Measurements from ENCODE around the gene GLIS2.

Gene GLIS2

GRCh38 chr16:4315186-4316107, at the start of gene GLIS2:
Gene GLIS2, plus strand, starts transcription at chr16:4316067. Its CDS starts 16,214 bp downstream, at chr16:4332281.
- no peak for DNase-seq (ENCODE audit: low read depth)

DNA sequence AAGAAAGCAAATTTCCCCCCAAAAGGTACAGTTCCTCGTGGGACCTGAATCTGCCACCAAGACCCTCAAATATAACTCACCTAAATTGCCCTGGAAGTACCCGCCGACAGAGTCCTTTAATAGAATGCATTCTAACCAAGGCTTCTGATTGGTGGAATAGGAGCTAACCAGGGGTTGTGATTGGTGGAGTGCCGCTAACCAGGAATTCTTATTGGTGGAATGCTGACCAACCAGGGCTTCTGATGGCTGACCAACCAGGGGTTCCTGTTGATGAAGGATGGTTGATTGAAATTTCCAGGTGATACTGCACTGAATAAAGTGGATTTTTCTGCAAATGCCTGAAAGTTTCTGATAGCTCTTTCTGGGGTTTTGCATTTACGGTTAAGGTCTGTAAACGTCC, 49.5 kb upstream of the GLIS2 start:
- DNase-seq (ENCODE audit: low read depth) = no peak

GRCh38 chr16:4270091-4270490, 45.8 kb upstream of the GLIS2 start:
- DNase-seq (ENCODE audit: low read depth) = no peak

DNA sequence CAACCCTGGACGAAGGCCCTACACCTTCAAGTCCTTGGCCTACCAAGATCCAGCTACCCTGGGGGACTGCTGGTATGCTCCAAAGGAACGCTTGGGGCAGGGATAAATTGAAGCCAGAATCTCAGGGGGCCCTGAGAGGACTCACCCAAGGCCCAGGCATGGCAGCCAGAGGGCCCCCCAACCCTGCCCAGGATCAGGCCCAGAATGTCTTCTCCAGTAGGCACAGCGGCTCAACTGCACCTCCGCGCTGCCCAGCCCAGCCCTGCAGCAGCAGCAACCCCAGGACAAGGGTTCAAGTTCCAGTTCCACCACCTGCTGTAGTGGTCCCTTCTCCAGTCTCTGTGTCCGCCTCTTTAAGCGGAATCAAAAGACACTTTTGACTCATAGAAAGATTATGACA, 45.3 kb upstream of the GLIS2 start:
- no peak for DNase-seq (ENCODE audit: low read depth)

DNA sequence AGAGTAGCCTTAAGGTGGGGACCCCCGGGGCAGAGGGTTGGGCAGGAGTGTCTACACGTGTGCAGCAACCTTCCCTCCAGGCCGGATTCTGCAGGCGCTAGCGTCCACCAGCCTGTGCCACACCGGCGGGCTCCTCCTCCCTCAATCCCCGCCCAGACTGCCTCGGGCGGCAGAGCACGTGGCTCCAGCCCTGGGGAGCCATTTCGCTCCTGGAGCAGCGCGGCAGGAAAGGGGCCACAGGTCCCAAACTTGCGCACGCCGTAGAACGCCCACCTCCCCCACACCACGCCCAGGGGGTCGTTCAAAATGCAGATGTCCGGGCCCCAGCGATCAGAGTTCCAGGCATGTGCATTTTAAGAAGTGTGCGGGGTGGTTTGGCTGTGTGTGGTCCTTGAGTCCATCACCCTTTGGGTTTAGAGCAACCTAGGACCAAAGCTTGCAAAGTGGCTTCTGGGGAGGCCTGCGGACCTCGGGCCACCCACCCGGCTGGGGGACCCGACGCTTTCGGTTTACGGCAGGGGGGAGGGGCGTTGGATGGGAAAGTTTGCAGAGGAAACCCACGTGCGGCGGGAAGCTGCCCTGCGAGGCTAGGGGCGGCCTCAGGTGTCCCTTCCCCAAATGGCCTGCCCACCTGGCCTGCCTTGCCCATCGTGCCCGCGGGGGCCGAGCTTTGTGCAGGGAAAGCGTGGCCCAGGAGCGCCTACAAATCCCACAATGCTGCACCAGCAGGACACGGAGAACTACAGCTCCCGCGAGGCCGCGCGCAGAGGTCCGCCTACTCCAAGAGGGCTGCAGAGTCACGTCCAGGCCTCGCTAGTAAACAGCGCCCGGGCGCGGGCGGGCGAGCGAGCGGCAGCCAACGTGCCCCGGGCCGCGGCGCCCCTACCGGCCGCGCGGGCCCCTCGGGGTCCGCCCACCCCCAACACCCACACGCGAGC, 44.4 kb upstream of the GLIS2 start:
- peak; percentile 82 for DNase-seq (ENCODE audit: low read depth)

- peak; percentile 38 for DNase-seq (ENCODE audit: low read depth)
Observed at GRCh38 chr16:4272114-4272956, 43.5 kb upstream of the GLIS2 start.

DNA sequence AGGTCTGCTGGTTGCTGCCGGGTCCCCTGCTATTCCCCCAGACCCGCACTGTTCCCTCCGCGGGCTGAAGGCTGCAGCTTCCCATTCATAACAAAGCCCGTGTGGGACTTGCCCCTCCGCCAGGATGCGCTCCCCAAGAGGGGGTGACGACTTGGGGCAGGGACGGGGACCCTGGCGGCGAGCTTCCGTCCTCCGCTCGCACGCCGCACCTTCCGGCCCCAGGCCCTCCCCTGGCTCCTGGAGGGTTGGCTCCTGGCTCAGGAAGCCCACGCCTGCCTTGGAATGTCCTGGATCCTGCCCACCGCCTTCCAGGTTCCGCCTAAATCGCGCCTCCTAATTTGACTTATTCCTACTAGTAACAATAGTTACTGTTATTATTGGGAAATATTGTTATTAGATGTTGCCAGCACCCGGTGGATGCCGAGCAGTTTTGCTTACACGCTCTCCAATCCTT, 42.0 kb upstream of the GLIS2 start:
- DNase-seq (ENCODE audit: low read depth) = peak; percentile 39

- no peak for DNase-seq (ENCODE audit: low read depth)
Observed at GRCh38 chr16:4275861-4276260, 40.0 kb upstream of the GLIS2 start.

DNA sequence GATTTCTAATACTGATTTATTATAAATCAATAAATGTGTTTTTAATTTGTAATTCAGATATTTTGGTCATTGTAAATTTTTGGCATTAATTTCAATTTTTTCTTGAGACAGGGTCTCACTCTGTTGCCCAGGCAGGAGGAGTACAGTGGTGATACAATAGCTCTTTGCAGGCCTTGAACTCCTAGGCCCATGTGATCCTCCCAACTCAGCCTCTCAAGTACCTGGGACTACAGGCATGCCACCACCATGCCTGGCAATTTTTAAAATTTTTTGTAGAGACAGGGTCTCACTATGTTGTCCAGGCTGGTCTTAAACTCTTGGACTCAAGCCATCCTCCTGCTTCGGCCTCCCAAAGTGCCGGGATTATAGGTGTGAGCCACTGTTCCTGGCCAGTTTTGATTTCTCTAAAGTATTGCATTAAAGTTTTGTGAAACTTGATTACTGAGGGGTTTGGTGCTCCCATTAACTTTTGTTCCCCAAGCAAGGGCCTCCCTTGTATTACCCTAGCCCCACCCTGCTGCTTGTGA, 37.8 kb upstream of the GLIS2 start:
- DNase-seq (ENCODE audit: low read depth) = no peak

DNA sequence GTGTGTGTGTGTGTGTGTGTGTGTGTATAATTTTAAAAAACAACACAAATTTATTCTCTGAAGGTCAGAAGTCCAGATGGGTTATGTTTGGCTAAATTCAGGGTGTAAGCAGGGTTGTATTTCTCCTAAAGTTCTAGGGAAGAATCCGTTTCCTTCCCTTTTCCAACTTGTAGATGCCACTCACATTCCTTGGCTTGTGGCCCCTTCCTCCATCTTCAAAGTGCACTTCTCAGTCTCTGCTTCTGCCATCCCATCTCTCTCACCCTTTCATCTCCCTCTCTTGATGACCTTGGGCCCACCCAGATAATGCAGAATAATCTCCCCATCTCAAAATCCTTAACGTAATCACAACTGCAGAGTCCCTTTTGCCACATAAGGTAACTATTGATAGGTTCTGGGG, 35.2 kb upstream of the GLIS2 start:
- no peak for DNase-seq (ENCODE audit: low read depth)

DNA sequence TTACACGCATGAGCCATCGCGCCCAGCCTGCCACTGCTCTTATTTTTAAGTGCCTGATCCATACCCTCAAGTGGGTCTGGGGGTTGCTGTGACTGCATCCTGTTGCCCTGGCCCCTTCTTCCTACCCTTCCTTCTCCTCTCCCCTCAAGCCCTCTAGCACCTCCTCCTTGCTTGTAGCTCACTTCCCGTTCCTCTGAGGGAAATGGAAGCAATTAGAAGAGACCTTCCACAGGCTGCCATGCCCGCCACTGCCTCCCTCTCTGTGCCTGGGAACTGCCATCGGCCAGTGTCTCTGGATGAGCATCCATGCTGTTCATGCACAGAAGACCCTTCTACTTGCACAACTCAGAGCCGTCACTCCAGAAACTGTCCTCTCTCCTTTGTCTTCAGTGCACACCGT, 32.4 kb upstream of the GLIS2 start:
- no peak for DNase-seq (ENCODE audit: low read depth)

DNA sequence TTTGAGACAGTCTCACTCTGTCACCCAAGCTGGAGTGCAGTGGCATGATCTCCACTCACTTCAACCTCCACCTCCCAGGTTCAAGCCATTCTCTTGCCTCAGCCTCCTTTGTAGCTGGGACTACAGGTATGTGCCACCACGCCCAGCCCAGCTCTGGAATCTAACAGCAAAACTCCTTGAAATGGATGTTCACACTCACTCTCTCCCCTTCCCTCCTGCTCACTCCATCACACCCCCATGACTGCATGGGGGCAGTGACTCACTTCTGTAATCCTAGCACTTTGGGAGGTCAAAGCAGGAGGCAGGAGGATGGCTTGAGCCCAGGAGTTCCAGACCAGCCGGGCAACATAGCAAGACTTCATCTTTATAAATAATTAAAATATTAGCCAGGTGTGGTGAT, 31.9 kb upstream of the GLIS2 start:
- DNase-seq (ENCODE audit: low read depth) = no peak

GRCh38 chr16:4285167-4285566, 30.7 kb upstream of the GLIS2 start:
- DNase-seq (ENCODE audit: low read depth) = no peak

GRCh38 chr16:4288148-4288921, 27.5 kb upstream of the GLIS2 start:
- peak; percentile 63 for DNase-seq (ENCODE audit: low read depth)

- DNase-seq (ENCODE audit: low read depth) = no peak
Observed at GRCh38 chr16:4290236-4290830, 25.5 kb upstream of the GLIS2 start.

DNA sequence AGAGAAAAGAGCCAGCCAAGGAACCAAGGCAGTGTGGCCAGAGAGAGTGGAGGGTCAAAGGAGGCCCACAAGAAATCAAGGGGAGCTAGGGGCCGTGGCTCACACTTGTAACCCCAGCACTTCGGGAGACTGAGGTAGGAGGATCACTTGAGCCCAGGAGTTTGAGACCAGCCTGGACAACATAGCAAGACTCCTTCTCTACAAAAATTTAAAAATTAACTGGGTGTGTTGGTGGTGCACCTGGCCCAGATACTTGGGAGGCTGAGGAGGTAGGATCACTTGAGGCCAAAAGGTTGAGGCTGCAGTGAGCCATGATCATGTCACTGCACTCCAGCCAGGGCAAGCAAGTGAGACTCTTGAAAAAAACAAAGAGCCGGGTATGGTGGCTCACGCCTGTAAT, 24.2 kb upstream of the GLIS2 start:
- DNase-seq (ENCODE audit: low read depth) = no peak

DNA sequence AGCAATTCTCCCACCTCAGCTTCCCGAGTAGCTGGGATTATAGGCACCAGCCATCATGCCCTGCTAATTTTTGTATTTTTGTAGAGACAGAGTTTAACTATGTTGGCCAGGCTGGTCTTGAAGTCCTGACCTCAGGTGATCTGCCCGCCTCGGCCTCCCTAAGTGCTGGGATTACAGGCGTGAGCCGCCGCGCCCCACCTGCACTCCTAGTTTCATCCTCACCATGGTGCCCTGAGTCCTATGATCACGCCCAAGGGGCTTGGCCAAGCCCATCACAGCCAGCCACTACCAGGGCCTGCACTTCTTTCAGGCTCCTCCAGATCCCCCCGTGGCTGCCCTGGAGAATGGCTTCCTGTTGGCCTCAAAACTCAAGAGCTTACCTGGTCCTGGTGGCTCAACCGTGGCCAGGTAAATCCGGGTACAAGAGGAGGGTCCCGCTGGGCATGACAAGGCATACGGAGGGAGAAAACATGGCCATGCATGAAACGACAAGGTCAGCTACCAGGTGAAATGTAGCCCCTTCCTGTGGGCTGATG, 22.6 kb upstream of the GLIS2 start:
- no peak for DNase-seq (ENCODE audit: low read depth)

GRCh38 chr16:4293822-4294457, 21.9 kb upstream of the GLIS2 start:
- no peak for DNase-seq (ENCODE audit: low read depth)

- DNase-seq (ENCODE audit: low read depth) = no peak
Observed at GRCh38 chr16:4295581-4295980, 20.3 kb upstream of the GLIS2 start.

DNA sequence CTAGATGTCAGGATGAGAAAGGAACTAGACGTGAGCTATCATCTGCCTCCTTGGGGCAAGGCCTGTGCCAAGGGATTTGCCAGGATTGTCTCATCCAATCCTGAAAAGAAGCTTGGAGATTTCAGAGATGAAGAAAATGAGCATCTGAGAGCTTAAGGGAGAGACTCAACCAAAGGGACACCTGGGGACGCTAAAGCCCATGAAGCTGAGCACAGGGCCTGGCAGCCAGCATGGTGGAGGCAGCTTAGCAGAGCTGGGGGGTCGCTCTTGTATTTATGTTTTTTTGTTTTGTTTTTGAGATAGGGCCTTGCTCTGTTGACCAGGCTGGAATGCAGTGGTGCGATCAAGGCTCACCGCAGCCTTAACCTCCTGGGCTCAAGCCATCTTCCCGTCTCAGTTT, 18.4 kb upstream of the GLIS2 start:
- no peak for DNase-seq (ENCODE audit: low read depth)
